Measurements from ENCODE around the gene LYVE1.

LYVE1 gene

DNA sequence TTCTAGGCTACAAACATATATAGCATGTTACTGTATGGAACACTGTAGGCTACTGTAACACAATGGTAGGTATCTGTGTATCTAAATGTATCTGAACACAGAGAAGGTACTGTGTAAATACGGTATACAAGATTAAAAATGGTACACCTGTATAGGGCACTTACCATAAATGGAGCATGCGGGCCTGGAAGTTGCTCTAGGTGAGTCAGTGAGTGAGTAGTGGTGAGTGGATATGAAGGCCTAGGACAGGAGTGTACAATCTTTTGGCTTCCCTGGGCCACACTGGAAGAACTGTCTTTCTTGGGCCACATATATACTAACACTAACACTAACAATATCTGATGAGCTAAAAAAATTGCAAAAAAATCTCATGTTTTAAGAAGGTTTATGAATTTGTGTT, 48.8 kb downstream of the LYVE1 start:
- no peak for DNase-seq

DNA sequence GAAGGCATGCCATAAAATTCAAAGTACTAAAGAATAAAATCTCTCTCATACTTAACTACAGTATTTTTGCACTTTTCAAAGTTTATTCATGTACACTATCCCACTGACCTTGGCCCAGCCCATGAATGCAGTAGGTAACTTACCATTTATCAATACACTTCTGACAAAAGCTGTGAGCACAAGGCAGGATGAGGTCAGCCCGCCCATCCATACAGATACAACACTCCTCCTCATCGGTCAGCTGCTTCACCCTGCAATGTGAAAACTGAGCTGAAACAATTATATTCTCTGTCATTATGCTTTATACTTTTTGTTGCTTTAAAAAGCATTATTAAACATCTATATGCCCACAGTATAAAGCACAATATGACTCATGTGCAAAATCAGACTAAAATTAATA, 49.6 kb downstream of the LYVE1 start:
- DNase-seq: no peak

DNA sequence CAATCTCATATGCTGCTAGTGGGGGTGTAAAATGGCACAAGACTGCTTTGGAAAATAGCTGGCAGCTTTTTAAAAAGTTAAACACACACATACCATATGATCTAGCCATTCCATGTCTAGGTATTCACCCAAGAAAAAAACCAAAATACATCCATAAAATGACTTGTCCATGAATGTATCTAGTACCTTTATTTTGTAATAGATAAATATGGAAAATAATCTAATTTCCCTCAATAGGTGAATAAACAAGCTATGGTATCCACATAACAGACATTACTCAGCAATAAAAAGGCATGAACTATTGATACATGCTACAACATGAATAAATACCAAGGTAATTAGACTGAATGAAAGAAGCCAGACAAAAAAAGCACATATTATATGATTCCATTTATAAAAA, 50.3 kb downstream of the LYVE1 start:
- DNase-seq: no peak

DNA sequence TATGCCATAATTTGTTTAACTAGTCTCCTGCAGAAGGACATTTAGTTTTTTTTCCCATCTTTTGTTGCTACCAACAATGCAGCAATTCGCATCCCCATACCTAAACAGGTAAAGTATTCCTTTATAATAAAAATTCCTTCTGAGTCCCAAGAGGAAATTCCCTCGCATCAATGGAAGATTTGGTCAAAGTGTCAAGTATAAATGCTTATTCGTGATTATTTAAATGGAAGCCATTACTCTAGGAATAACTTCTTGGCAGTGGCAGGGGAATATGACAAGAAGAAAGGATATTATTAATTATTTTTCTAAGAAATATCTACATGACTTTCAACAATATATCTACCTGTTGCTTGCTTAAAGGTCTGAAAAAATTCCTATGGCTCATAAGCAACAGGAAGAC, 53.0 kb downstream of the LYVE1 start:
- DNase-seq: no peak

DNA sequence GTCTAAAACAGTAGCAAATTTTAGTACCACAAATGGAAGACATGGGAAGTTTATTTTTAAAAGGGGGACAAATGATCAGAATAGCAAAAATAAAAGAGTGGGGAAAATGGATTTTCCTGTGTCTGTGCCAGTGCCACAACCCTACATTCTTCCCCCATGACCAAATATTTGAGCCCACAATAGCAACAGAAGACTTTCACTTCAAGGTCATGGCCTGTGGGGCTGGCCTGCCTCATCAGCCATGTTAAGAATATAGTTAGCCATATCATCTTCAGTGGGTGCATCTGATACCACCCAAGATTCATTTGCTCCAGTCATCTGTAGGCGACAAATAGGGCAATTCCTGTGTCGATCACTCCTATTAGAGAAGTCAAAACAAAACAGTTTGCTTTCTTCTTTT, 53.8 kb downstream of the LYVE1 start:
- no peak for DNase-seq

DNA sequence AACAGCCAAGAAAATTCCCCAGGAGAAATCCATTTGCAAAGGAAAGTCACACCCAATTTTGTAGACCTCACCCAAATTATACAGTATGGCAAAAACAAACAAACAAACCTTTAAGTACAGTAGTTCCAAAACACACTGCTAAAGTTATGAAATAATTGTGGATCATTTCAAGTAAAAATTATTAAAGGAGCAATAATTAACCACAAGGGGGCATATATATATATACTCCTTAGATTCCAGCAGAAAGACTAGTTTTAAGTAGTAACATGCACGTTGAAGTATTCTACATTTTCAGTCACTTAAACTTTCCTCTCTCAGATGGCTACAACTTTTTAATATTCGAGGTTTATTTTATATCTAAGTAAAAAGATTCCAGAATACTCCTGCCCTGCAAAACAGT, 54.3 kb downstream of the LYVE1 start:
- DNase-seq: no peak

DNA sequence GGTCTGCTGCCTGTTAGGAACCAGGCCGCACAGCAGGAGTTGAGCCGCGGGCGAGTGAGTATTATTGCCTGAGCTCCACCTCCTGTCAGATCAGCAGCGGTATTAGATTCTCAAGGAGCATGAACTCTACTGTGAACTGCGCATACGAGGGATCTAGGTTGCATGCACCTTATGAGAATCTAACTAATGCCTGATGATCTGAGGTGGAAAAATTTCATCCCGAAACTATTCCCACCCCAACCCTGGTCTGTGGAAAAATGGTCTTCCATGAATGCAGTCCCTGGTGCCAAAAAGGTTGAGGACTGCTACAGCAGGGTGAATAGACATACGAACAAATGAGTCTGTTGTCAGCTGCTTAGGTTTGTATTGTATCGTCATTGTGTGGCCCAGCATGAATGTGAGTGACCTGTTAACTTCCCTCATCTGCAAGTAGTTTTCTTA, 57.3 kb downstream of the LYVE1 start:
- DNase-seq: no peak
